NOMO-1 treated with DMSO at 0.1 percent for 48 hours (cell line): ENCODE data around the gene UBA52.

ENCODE experiments used
- DNase-seq: peaks from one replicate; lab custom pipeline; 2025; ENCODE audit not compliant: unreplicated experiment; lab: John Stamatoyannopoulos, UW

The UBA52 gene

GRCh38 chr19:18551631-18552030 is 20.0 kb upstream of the UBA52 start:
- DNase-seq = no peak

GRCh38 chr19:18557411-18558201 is 14.1 kb upstream of the UBA52 start, which contains the start of gene KXD1:
Gene KXD1 (plus strand): TSS chr19:18557870. CDS start chr19:18562057, 4,187 bp downstream.
- DNase-seq = peak; percentile 99

GRCh38 chr19:18558202-18558555 is 13.5 kb upstream of the UBA52 start:
- DNase-seq = no peak

- no peak for DNase-seq
These were observed 13.1 kb upstream of the UBA52 start for GRCh38 chr19:18558604-18559003.

- DNase-seq = no peak
These were observed 12.0 kb upstream of the UBA52 start for GRCh38 chr19:18559685-18560084.

GRCh38 chr19:18562086-18562485 is 9.6 kb upstream of the UBA52 start:
- no peak for DNase-seq

GRCh38 chr19:18566953-18567352 is 4.7 kb upstream of the UBA52 start:
- DNase-seq = no peak

GRCh38 chr19:18568367-18568766 is 3.3 kb upstream of the UBA52 start:
- no peak for DNase-seq

- DNase-seq = no peak
These were observed 3.1 kb downstream of the UBA52 start for GRCh38 chr19:18574691-18575291.

GRCh38 chr19:18576383-18576782 is 4.7 kb downstream of the UBA52 start:
- DNase-seq = no peak

- no peak for DNase-seq
These were observed 5.8 kb downstream of the UBA52 start for GRCh38 chr19:18577365-18577914.

- no peak for DNase-seq
These were observed 8.7 kb downstream of the UBA52 start for GRCh38 chr19:18580311-18580710.

GRCh38 chr19:18586306-18586705 is 14.6 kb downstream of the UBA52 start:
- DNase-seq = peak; percentile 67

GRCh38 chr19:18587561-18587960 is 15.9 kb downstream of the UBA52 start:
- DNase-seq = no peak

GRCh38 chr19:18587962-18588610 is 16.4 kb downstream of the UBA52 start:
- DNase-seq = no peak

GRCh38 chr19:18588611-18589379 is 17.1 kb downstream of the UBA52 start, which contains the start of gene REX1BD:
Gene REX1BD (plus strand): TSS chr19:18588798. CDS start chr19:18588802, 4 bp downstream.
- DNase-seq = peak; percentile 76

- DNase-seq = peak; percentile 62
These were observed 18.0 kb downstream of the UBA52 start for GRCh38 chr19:18589380-18590272.

- DNase-seq = no peak
These were observed 18.9 kb downstream of the UBA52 start for GRCh38 chr19:18590273-18591272.
